Type B pancreatic cell (in vitro differentiated cells): ENCODE results near the gene CERS2. TPM values are rescaled to one million over a fixed set of nuclear protein-coding genes. Genes with fewer than 3 reads are reported as not detected.
A peak's percentile ranks its signal among the peaks of the same experiment; 100 is the strongest.

Source experiments
- DNase-seq: peaks from one replicate; pipeline ENCODE4 v3.0.0; 2021; ENCODE audit warnings: mixed read lengths; ENCODE audit not compliant: unreplicated experiment; ENCODE audit errors: extremely low spot score
- H3K27ac Mint-ChIP-seq: 2 replicates; pipeline ENCODE4 v1.8.0; 2021; ENCODE audit warnings: mild to moderate bottlenecking, mixed read lengths
- H3K27me3 Mint-ChIP-seq: 2 replicates; pipeline ENCODE4 v1.8.0; 2021; ENCODE audit warnings: mixed read lengths
- H3K36me3 Mint-ChIP-seq: 2 replicates; pipeline ENCODE4 v1.8.0; 2021; ENCODE audit warnings: mixed read lengths
- H3K4me1 Mint-ChIP-seq: one replicate; pipeline ENCODE4 v1.8.0; 2021; ENCODE audit warnings: mixed read lengths; ENCODE audit not compliant: unreplicated experiment
- H3K4me3 Mint-ChIP-seq: 2 replicates; pipeline ENCODE4 v1.8.0; 2021; ENCODE audit warnings: mild to moderate bottlenecking, mixed read lengths
- H3K9me3 Mint-ChIP-seq: 2 replicates; pipeline ENCODE4 v1.8.0; 2021; ENCODE audit warnings: mixed read lengths
- CTCF ChIP-seq: fragments of 200-600 bp; sonication (generic); conservative IDR thresholded peaks from 2 replicates; pipeline ENCODE4 v1.5.0; 2021; ENCODE audit warnings: antibody characterized with exemption, mild to moderate bottlenecking
- long read RNA-seq: library from polyadenylated mRNA; unstranded; transcript quantifications from one replicate; pipeline ENCODE4 v2.0.0, GENCODE V29; 2020
- total RNA-seq: library from RNA; stranded (reverse); gene quantifications from 2 replicates; pipeline ENCODE4 v1.2.1, GENCODE V29; 2021; ENCODE audit warnings: low replicate concordance

Gene CERS2
- total RNA-seq = 129 and 181 TPM in 2 replicates
- long read RNA-seq, transcript CERS2-201 (11 exons, 2,544 nt) = minor isoform, 7 of 163 reads
- long read RNA-seq, transcript CERS2-205 (11 exons, 2,505 nt) = major isoform, 121 of 163 reads
- long read RNA-seq, partial matches to known transcripts = 18 of 163 reads
- long read RNA-seq, other reads (novel, unspliced or antisense) = 17 of 163 reads

- peaks cover 42% of the 10 kb centered on the region for H3K4me1 Mint-ChIP-seq
- H3K4me3 Mint-ChIP-seq = peak within 1 kb of the TSS; percentile 86
- H3K36me3 Mint-ChIP-seq = no peaks in the 10 kb centered on the region
- H3K27ac Mint-ChIP-seq = peak within 1 kb of the TSS; percentile 67
- no peaks in the 10 kb centered on the region for H3K27me3 Mint-ChIP-seq
- H3K9me3 Mint-ChIP-seq = no peaks in the 10 kb centered on the region
- no peak for TF ChIP-seq CTCF
- DNase-seq = peak; percentile 88
Observed at GRCh38 chr1:150974580-150975478, at the start of gene CERS2. Gene CERS2 (minus strand): TSS chr1:150974835. CDS start chr1:150969090, 5,745 bp downstream.

- no peak for TF ChIP-seq CTCF
- peak overlapping the region; percentile 75 for H3K27ac Mint-ChIP-seq
- DNase-seq = no peak
Observed at GRCh38 chr1:151013518-151013917, 38.9 kb upstream of the CERS2 start.

GRCh38 chr1:151012684-151013471, 38.2 kb upstream of the CERS2 start:
- H3K4me3 Mint-ChIP-seq = peak overlapping the region; percentile 54
- H3K27me3 Mint-ChIP-seq = no peaks in the 10 kb centered on the region
- peaks cover 3% of the 10 kb centered on the region for H3K36me3 Mint-ChIP-seq
- H3K4me1 Mint-ChIP-seq = peaks cover 33% of the 10 kb centered on the region
- H3K9me3 Mint-ChIP-seq = no peaks in the 10 kb centered on the region
- no peak for DNase-seq
- no peak for TF ChIP-seq CTCF
- H3K27ac Mint-ChIP-seq = peak overlapping the region; percentile 75

More at GRCh38 chr1:151013518-151013917, 38.9 kb upstream of the CERS2 start:
- Mint-ChIP-seq H3K4me3 (peak overlapping the region; percentile 54), H3K9me3 (no peaks in the 10 kb centered on the region), H3K36me3 (peaks cover 7% of the 10 kb centered on the region), H3K4me1 (peaks cover 30% of the 10 kb centered on the region), H3K27me3 (no peaks in the 10 kb centered on the region)

- H3K27ac Mint-ChIP-seq = no peak overlapping the region
Observed at GRCh38 chr1:151011154-151011850, 36.7 kb upstream of the CERS2 start.

More at GRCh38 chr1:151011154-151011850, 36.7 kb upstream of the CERS2 start:
- H3K27me3 Mint-ChIP-seq = no peaks in the 10 kb centered on the region
- peak overlapping the region; percentile 26 for H3K4me3 Mint-ChIP-seq
- TF ChIP-seq CTCF = no peak
- H3K9me3 Mint-ChIP-seq = no peaks in the 10 kb centered on the region
- peaks cover 3% of the 10 kb centered on the region for H3K36me3 Mint-ChIP-seq
- no peak for DNase-seq
- H3K4me1 Mint-ChIP-seq = peaks cover 46% of the 10 kb centered on the region
